Prostate gland (tissue), 2 donors: Measurements from ENCODE around the gene ZNF827.

Source experiments
- CTCF ChIP-seq, 4 experiments: fragments of 200-600 bp in 2 of 4; fragments of 450-650 bp in 2 of 4; sonication (generic) in 2 of 4; IDR thresholded peaks; 1 replicate in 3 of 4; 2 replicates in 1 of 4; pipeline ENCODE4 v1.5.1; 2016 to 2019; ENCODE audit warnings: antibody characterized with exemption in 4 of 4, mild to moderate bottlenecking in 2 of 4, moderate library complexity in 2 of 4
- POLR2A ChIP-seq: fragments of 450-650 bp; IDR thresholded peaks from one replicate; pipeline ENCODE4 v1.6.1; 2016; ENCODE audit warnings: antibody characterized with exemption, mild to moderate bottlenecking

DNA sequence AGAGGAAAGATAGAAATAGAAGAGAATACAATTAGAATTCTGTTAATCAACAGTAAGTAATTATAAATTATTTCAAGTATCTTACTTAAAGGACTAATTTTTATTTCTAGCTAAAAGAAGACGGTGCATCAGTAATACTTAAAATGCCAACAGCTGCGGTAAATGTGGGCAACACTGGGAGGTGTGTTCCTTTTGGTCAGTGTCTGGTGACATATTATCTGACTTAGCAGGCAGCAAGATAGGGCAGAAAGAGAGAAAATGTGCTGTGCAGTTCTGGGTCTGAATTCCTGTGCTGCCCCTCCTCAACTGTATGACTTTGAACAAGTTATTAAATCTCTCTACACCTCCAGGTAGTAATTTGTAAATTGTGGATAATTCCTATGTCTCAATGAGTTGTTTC lies 120.6 kb downstream of the ZNF827 start:
- no peak for TF ChIP-seq CTCF (IDR thresholded peaks at IDR 0.05)
- TF ChIP-seq POLR2A = no peak
